Lower leg skin (tissue), 3 donors: ENCODE data around the gene MCRIP2.

ENCODE experiments used
- CTCF ChIP-seq, 3 donors: fragments of 450-650 bp; IDR thresholded peaks; one replicate each; pipeline ENCODE4 v1.5.1; 2016; ENCODE audit warnings: antibody characterized with exemption in 3 of 3, mild to moderate bottlenecking in 3 of 3, moderate library complexity in 2 of 3
- POLR2A ChIP-seq, 2 donors: fragments of 450-650 bp; IDR thresholded peaks; one replicate each; pipeline ENCODE4 v1.6.1; 2016 to 2017; ENCODE audit warnings: antibody characterized with exemption in 2 of 2, mild to moderate bottlenecking in 1 of 2, moderate library complexity in 1 of 2

- TF ChIP-seq POLR2A (IDR thresholded peaks at IDR 0.05) = no peak
- no peak for TF ChIP-seq CTCF (IDR thresholded peaks at IDR 0.05)
These were observed 6.6 kb upstream of the MCRIP2 start for GRCh38 chr16:634996-635395.
